ENCODE measurements around the gene FXYD4.

GRCh38 chr10:43343126-43343525 lies 28.3 kb upstream of the FXYD4 start:
- TF ChIP-seq EZH2 (IDR thresholded peaks at IDR 0.05; ENCODE audit: borderline replicate concordance, low read length) (no peak), CTCF (conservative IDR thresholded peaks at IDR 0.05 in 1 of 2, IDR thresholded peaks at IDR 0.05 in 1 of 2; ENCODE audit: extremely low read depth in 1 of 2, insufficient read depth in 1 of 2, low read depth in 1 of 2, low read length in 2 of 2) (no peak)

All from mammary epithelial cell (primary cell).